HG03103 (cell line): Measurements from ENCODE around the gene CSTPP1.

Experiments
- ATAC-seq: cut with Tn5 transposase; IDR thresholded peaks from one replicate; pipeline ENCODE4 v1.9.1; 2021; ENCODE audit warnings: low read depth; ENCODE audit not compliant: unreplicated experiment

Gene CSTPP1

GRCh38 chr11:47123094-47123493 lies 186.5 kb downstream of the CSTPP1 start:
- no peak for ATAC-seq

DNA sequence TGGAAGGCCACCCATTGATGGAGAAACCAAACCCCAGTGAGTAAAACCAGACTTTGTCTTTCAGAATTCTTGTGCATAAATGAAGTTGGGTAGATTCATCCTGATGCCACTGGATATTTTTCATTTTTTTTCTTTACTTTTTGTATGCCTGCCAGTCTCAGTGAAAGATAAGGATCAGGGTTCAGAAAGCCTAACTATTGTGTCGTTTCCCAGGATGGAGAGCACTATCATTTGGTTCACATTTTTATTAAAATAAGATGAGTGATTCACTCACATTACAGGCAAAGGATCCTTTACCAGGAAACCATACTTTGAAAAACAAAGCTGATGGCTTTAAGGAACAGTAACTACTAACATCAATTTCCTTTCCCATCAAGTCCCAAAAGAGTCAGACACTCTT lies 188.1 kb downstream of the CSTPP1 start:
- no peak for ATAC-seq

DNA sequence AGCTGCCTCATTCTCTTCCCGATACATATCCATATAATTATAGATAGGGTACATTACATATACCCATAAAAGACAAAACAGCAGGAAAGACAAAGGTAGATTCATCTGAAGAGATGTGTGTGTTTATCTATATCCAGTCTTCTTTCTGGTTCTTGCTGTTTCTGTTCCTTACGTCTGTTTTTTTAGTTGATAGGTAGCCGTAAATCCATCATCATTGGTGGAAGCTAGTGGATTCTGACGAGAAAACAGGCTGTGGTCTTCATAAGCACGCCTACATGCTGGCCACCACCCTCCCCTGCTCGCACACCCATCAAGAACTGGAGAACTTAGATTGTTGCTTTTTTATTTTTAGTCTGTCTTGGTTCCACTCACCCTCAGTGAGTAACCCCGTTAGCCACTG lies 188.5 kb downstream of the CSTPP1 start:
- ATAC-seq, result no peak

GRCh38 chr11:47127213-47127612 lies 190.7 kb downstream of the CSTPP1 start:
- ATAC-seq, result no peak

- ATAC-seq, result no peak
These were observed 194.0 kb downstream of the CSTPP1 start for GRCh38 chr11:47130543-47130942.

DNA sequence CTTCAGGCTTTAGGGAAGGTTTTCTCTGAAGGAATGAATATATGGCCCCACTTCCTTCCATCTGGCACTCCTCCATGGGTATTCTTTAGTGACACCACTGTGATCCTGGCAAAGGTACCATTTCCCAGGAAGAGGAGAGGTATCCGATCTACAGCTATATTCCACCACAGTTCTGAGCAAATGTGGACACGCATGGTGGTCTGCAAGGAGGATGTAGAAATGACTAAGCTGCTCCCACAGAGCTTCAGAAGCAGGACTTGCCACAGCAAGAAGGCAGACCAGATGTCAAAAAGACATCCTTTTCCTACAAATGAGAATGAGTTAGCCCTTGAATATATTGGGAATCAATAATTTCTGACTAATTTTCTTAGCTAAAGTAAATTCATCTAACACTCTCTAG lies 194.6 kb downstream of the CSTPP1 start:
- no peak for ATAC-seq

- ATAC-seq, result no peak
These were observed 195.9 kb downstream of the CSTPP1 start for GRCh38 chr11:47132490-47132889.

GRCh38 chr11:47132981-47133380 lies 196.4 kb downstream of the CSTPP1 start:
- ATAC-seq, result no peak

DNA sequence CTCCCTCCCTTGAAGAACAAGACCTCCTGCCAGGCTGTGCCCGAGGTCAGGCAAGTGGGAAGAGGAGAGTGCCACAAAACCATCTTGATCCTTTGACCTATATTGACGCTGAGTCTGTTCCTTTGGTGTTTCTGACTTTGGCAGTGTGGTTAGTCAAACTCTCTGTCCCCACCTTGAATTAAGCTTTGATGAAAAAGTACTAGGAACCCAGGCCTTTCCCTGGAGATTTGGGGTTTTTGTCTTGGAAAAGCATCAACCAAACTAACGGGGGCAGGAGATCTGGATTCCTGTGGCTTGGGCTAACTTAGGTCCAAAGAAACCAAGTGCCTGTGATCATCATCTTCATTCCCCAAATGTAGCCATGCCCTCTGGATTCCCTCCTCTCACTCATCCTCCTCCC lies 199.8 kb downstream of the CSTPP1 start:
- no peak for ATAC-seq

GRCh38 chr11:47136921-47137320 lies 200.4 kb downstream of the CSTPP1 start:
- no peak for ATAC-seq

GRCh38 chr11:47137476-47137875 lies 200.9 kb downstream of the CSTPP1 start:
- no peak for ATAC-seq

DNA sequence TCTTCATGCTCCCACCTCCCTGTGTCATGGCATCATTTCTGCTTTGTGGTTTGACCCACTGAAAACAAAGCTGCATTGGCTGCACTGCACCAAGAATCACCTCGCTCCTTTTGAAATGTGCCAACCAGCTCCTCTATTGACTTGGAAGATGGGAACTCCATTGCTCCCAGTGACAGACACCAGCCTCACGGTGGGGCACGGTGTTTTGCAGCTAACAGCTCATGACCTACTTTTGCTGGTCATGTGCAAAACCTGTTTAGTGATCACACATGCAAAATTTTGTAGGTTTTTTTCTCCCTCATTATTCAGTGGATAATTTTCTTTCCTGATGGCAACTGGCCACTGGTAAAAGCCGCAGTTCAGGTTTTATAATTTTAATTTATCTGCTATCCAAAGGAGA lies 203.3 kb downstream of the CSTPP1 start:
- ATAC-seq, result no peak

- no peak for ATAC-seq
These were observed 206.8 kb downstream of the CSTPP1 start for GRCh38 chr11:47143322-47143721.

DNA sequence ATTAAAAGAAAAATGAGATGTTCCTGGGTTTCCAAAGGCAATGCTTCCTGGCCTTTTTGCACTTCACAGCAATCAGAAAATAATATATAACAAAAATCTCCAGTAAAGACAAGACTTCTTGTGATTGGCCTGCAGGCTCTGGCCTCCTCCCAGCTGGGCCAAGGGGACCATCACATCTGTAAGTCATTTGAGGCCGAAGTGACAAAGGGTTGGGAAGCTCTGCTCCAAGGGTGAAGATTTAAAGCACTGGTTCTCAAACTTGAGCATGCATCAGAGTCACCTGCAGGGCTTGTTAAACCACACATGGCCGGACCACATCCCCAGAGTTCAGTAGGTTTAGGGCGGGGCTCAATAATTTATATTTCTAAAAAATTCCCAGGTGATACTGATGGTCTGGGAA lies 208.0 kb downstream of the CSTPP1 start:
- no peak for ATAC-seq

DNA sequence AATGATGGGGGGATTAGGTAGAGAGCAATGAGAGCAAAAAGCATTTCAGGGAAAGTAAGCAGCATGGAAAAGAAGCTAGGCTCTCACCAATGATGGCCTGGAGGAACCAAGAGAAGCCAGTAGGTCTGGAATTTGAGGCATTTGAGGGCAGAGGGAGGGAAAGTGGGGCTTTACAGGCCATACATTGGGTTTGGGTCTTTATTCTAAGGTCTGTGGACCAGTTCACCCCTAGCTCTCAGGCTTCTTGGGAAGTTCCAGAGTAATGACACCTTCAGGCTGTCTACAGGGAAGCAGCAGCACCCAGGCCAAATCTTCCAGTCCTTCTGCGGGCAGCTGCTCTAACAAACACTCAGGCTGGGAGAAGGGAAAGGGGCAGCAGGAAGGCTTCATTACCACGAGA lies 210.7 kb downstream of the CSTPP1 start:
- ATAC-seq, result no peak

DNA sequence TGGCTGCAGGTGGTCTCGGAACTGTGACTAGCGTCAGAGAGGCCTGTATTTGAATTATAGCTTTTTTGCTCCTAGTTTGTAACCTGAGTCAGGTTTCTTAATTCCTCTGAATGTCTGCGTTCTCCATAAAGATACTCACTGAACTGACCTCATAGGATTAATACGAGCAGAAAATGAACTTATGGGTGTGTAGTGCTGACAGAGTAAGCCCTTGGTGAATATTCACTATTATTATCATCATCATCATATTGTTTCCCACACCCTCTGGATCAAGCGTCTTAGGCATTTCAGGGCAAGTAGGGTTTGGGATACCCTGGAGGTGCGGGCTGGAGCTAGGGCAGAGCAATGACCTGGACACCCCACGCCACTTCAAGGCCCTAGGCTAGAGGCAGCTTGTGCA lies 211.1 kb downstream of the CSTPP1 start:
- no peak for ATAC-seq

- no peak for ATAC-seq
These were observed 211.7 kb downstream of the CSTPP1 start for GRCh38 chr11:47148270-47148669.

- ATAC-seq, result no peak
These were observed 212.5 kb downstream of the CSTPP1 start for GRCh38 chr11:47148903-47149531.

- ATAC-seq, result no peak
These were observed 213.2 kb downstream of the CSTPP1 start for GRCh38 chr11:47149782-47150181.

DNA sequence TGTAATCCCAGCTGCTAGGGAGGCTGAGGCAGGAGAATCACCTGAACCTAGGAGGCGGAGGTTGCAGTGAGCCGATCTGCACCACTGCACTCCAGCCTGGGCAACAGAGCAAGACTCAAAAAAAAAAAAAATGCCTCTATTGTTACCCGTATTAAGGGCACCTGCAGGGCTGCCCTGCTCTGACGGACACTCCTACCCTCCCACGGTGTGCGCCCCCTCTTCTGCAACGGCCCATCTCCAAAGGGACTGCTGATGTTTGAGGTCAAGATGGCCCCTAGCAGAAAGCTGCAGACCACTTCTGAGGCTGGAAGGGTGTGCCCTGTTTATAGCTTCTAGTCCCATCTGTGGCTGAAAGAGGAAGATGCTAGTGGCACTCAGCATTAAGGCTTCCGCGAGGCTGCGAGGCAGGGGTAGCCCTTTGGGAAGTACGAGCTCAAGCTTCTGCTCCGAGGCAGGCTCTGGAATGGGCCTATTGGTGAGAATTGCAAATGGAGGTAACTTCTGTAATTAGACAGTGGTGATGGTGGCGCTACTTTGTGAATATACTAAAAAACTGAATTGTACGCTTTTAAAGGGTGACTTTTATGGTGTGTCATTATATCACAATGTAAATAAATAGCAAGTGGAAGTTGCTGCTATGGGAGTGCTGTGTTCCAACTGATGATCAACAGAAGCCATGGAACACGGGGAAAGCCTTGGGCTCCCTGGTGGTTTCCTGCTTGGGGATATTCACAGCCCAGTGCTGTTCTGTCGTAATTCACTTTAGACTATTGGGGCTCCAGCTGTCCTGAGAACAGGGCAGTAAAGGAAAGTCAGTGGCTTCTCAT lies 215.8 kb downstream of the CSTPP1 start:
- no peak for ATAC-seq

- ATAC-seq, result no peak
These were observed 216.7 kb downstream of the CSTPP1 start for GRCh38 chr11:47152953-47153950.
